GM23338 (cell line): ENCODE measurements around the gene ZNF593OS. TPM values are rescaled to one million over a fixed set of nuclear protein-coding genes. Genes with fewer than 3 reads are reported as not detected.

Experiments used
- ATAC-seq: fragments of 200-7000 bp; cut with Tn5 transposase; 3 replicates; pipeline ENCODE4 v1.9.1; 2020
- DNase-seq: peaks from one replicate; pipeline ENCODE4 v3.0.0-alpha.2; 2015; ENCODE audit warnings: low spot score
- H2AFZ ChIP-seq: fragments of 200-600 bp; sonication (generic); 2 replicates; pipeline ENCODE4 v1.8.0; 2016; ENCODE audit warnings: antibody characterized with exemption, mild to moderate bottlenecking, moderate library complexity
- H3F3A ChIP-seq: fragments of 200-600 bp; sonication (generic); replicated peaks from 2 replicates; pipeline ENCODE4 v1.8.0; 2017; ENCODE audit warnings: antibody characterized with exemption, mixed run types, low read depth
- H3K27ac ChIP-seq: fragments of 200-600 bp; sonication (generic); 2 replicates; pipeline ENCODE4 v1.6.1; 2016; ENCODE audit warnings: low read depth
- H3K27me3 ChIP-seq: fragments of 200-600 bp; sonication (generic); 2 replicates; pipeline ENCODE4 v1.8.0; 2016; ENCODE audit warnings: mild to moderate bottlenecking, mixed run types, moderate library complexity; ENCODE audit not compliant: insufficient read depth
- H3K36me3 ChIP-seq: fragments of 200-600 bp; sonication (generic); 2 replicates; pipeline ENCODE4 v1.8.0; 2016; ENCODE audit warnings: mild to moderate bottlenecking; ENCODE audit not compliant: insufficient read depth
- H3K4me1 ChIP-seq: fragments of 200-600 bp; sonication (generic); 2 replicates; pipeline ENCODE4 v1.8.0; 2016; ENCODE audit warnings: mild to moderate bottlenecking, moderate library complexity; ENCODE audit not compliant: insufficient read depth
- H3K4me2 ChIP-seq: fragments of 200-600 bp; sonication (generic); 2 replicates; pipeline ENCODE4 v1.7.1; 2017; ENCODE audit warnings: mixed run types
- H3K4me3 ChIP-seq: fragments of 200-600 bp; sonication (generic); 2 replicates; pipeline ENCODE4 v1.6.1; 2016; ENCODE audit warnings: mixed run types
- H3K79me2 ChIP-seq: fragments of 200-600 bp; sonication (generic); replicated peaks from 2 replicates; pipeline ENCODE4 v1.8.0; 2017; ENCODE audit warnings: mild to moderate bottlenecking; ENCODE audit not compliant: insufficient read depth
- H3K9me2 ChIP-seq: fragments of 200-600 bp; sonication (generic); 2 replicates; pipeline ENCODE4 v1.8.0; 2017; ENCODE audit not compliant: insufficient read depth
- H4K20me1 ChIP-seq: fragments of 200-600 bp; sonication (generic); replicated peaks from 2 replicates; pipeline ENCODE4 v1.8.0; 2017; ENCODE audit warnings: mild to moderate bottlenecking; ENCODE audit not compliant: insufficient read depth
- H3K27ac Mint-ChIP-seq: 2 replicates; pipeline ENCODE4 v1.8.0; 2020; ENCODE audit warnings: inconsistent platforms, mild to moderate bottlenecking, moderate library complexity, mixed read lengths
- H3K27me3 Mint-ChIP-seq: 3 replicates; pipeline ENCODE4 v1.8.0; 2022; ENCODE audit warnings: low read depth, mild to moderate bottlenecking, moderate library complexity, mixed read lengths, inconsistent platforms; ENCODE audit not compliant: insufficient read depth, poor library complexity
- H3K36me3 Mint-ChIP-seq: 3 replicates; pipeline ENCODE4 v1.8.0; 2021; ENCODE audit warnings: low read depth, mild to moderate bottlenecking, inconsistent platforms, moderate library complexity, mixed read lengths
- H3K4me1 Mint-ChIP-seq: 3 replicates; pipeline ENCODE4 v1.8.0; 2020; ENCODE audit warnings: mild to moderate bottlenecking, inconsistent platforms, mixed read lengths
- H3K4me3 Mint-ChIP-seq: 3 replicates; pipeline ENCODE4 v1.8.0; 2021; ENCODE audit warnings: moderate library complexity, mild to moderate bottlenecking, inconsistent platforms, mixed read lengths
- H3K9me3 Mint-ChIP-seq: 3 replicates; pipeline ENCODE4 v1.8.0; 2020; ENCODE audit warnings: moderate library complexity, mild to moderate bottlenecking, inconsistent platforms, mixed read lengths
- CREB1 ChIP-seq: fragments of 250-450 bp; sonication (Bioruptor Pico); IDR thresholded peaks from 2 replicates; pipeline ENCODE4 v1.5.0; 2020; ENCODE audit warnings: low read depth, mild to moderate bottlenecking, moderate library complexity
- ETS1 ChIP-seq: IDR thresholded peaks from 2 replicates; pipeline ENCODE4 v1.6.1; 2016; ENCODE audit warnings: antibody characterized with exemption
- EZH2phosphoT487 ChIP-seq: fragments of 200-600 bp; sonication (generic); IDR thresholded peaks from one replicate; pipeline ENCODE4 v1.8.1; 2018; ENCODE audit warnings: antibody characterized with exemption; ENCODE audit not compliant: unreplicated experiment
- NANOG ChIP-seq: IDR thresholded peaks from 2 replicates; pipeline ENCODE4 v1.6.1; 2016; ENCODE audit warnings: antibody characterized with exemption, borderline replicate concordance
- STAT1 ChIP-seq: IDR thresholded peaks from one replicate; pipeline ENCODE4 v1.6.1; 2016; ENCODE audit warnings: antibody characterized with exemption; ENCODE audit not compliant: unreplicated experiment
- polyA plus RNA-seq: library from polyadenylated mRNA; unstranded; fragments of >200 nt; fragmentation: Nextera tagmentation; extraction: Ambion mirVana; gene quantifications from 2 replicates; pipeline ENCODE4 v1.2.1, GENCODE V29; 2016
- total RNA-seq: library from RNA; depleted of rRNA; stranded (reverse); fragments of >200 nt; shearing (Covaris generic); gene quantifications from 2 replicates; pipeline ENCODE4 v1.2.3, GENCODE V29; 2014
- TF ChIP-seq, protein P1 (sequence below): fragments of 250-450 bp; sonication (Bioruptor Pico); IDR thresholded peaks from 2 replicates; pipeline ENCODE4 v1.5.0; 2020; ENCODE audit warnings: mild to moderate bottlenecking, moderate library complexity
- TF ChIP-seq, protein P2 (sequence below), 2 experiments: fragments of 200-600 bp in 1 of 2; sonication (generic) in 1 of 2; conservative IDR thresholded peaks; 2 replicates each; pipeline versions ENCODE4 v1.5.1 to v1.6.1; 2016 to 2017; ENCODE audit warnings: antibody characterized with exemption in 2 of 2, low read depth in 2 of 2, mild to moderate bottlenecking in 2 of 2, moderate library complexity in 1 of 2

The ZNF593OS gene
- total and polyA plus RNA-seq, 2 experiments from 2014 or later = 1.1 TPM; not detected in 1

DNA sequence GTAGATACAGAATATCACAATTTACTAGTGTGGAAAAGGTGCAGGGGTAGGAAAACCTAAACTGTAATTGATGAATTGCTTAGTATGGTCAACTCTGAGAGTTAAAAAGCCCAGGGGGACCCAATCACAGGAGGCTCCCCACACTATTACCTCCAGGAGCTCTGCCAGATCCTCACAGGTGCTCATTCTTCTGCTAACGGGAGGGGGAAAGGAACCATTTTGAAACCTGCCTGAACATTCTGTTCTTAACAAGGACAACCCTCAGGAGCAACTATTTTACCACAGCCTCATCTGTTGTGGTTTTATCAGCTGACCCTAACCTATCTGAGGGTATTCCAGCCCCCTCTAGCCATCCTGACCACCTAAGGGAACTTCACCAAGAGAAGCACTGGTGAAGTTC, 40.9 kb downstream of the ZNF593OS start (continued):
- TF ChIP-seq, protein P1, sequence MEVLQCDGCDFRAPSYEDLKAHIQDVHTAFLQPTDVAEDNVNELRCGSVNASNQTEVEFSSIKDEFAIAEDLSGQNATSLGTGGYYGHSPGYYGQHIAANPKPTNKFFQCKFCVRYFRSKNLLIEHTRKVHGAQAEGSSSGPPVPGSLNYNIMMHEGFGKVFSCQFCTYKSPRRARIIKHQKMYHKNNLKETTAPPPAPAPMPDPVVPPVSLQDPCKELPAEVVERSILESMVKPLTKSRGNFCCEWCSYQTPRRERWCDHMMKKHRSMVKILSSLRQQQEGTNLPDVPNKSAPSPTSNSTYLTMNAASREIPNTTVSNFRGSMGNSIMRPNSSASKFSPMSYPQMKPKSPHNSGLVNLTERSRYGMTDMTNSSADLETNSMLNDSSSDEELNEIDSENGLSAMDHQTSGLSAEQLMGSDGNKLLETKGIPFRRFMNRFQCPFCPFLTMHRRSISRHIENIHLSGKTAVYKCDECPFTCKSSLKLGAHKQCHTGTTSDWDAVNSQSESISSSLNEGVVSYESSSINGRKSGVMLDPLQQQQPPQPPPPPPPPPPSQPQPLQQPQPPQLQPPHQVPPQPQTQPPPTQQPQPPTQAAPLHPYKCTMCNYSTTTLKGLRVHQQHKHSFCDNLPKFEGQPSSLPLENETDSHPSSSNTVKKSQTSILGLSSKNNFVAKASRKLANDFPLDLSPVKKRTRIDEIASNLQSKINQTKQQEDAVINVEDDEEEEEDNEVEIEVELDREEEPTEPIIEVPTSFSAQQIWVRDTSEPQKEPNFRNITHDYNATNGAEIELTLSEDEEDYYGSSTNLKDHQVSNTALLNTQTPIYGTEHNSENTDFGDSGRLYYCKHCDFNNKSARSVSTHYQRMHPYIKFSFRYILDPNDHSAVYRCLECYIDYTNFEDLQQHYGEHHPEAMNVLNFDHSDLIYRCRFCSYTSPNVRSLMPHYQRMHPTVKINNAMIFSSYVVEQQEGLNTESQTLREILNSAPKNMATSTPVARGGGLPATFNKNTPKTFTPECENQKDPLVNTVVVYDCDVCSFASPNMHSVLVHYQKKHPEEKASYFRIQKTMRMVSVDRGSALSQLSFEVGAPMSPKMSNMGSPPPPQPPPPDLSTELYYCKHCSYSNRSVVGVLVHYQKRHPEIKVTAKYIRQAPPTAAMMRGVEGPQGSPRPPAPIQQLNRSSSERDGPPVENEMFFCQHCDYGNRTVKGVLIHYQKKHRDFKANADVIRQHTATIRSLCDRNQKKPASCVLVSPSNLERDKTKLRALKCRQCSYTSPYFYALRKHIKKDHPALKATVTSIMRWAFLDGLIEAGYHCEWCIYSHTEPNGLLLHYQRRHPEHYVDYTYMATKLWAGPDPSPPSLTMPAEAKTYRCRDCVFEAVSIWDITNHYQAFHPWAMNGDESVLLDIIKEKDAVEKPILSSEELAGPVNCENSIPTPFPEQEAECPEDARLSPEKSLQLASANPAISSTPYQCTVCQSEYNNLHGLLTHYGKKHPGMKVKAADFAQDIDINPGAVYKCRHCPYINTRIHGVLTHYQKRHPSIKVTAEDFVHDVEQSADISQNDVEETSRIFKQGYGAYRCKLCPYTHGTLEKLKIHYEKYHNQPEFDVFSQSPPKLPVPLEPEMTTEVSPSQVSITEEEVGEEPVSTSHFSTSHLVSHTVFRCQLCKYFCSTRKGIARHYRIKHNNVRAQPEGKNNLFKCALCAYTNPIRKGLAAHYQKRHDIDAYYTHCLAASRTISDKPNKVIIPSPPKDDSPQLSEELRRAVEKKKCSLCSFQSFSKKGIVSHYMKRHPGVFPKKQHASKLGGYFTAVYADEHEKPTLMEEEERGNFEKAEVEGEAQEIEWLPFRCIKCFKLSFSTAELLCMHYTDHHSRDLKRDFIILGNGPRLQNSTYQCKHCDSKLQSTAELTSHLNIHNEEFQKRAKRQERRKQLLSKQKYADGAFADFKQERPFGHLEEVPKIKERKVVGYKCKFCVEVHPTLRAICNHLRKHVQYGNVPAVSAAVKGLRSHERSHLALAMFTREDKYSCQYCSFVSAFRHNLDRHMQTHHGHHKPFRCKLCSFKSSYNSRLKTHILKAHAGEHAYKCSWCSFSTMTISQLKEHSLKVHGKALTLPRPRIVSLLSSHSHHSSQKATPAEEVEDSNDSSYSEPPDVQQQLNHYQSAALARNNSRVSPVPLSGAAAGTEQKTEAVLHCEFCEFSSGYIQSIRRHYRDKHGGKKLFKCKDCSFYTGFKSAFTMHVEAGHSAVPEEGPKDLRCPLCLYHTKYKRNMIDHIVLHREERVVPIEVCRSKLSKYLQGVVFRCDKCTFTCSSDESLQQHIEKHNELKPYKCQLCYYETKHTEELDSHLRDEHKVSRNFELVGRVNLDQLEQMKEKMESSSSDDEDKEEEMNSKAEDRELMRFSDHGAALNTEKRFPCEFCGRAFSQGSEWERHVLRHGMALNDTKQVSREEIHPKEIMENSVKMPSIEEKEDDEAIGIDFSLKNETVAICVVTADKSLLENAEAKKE (CRISPR knock-in tag) = no peak
- TF ChIP-seq EZH2phosphoT487 = no peak

- Mint-ChIP-seq H3K4me3 (no peak overlapping the region), H3K4me1 (peaks cover 10% of the 10 kb centered on the region; the same call in 2 of the 3 replicates), H3K27me3 (no peaks in the 10 kb centered on the region), H3K9me3 (no peaks in the 10 kb centered on the region; the same call in 2 of the 3 replicates), H3K36me3 (no peaks in the 10 kb centered on the region), H3K27ac (no peak overlapping the region)
- no peak for DNase-seq
- no peak for ATAC-seq
- Histone ChIP-seq H2AFZ (no peak overlapping the region), H3K9me2 (no peaks in the 10 kb centered on the region), H3F3A (no peaks in the 10 kb centered on the region), H3K27ac (no peak overlapping the region), H3K4me3 (no peak overlapping the region), H3K36me3 (no peaks in the 10 kb centered on the region), H3K4me1 (no peaks in the 10 kb centered on the region), H3K79me2 (no peaks in the 10 kb centered on the region), H3K4me2 (no peak overlapping the region), H4K20me1 (no peaks in the 10 kb centered on the region), H3K27me3 (no peaks in the 10 kb centered on the region)
- TF ChIP-seq CREB1 (CRISPR knock-in tag) (no peak), ETS1 (no peak), STAT1 (no peak), NANOG (no peak)
- TF ChIP-seq, protein P2, sequence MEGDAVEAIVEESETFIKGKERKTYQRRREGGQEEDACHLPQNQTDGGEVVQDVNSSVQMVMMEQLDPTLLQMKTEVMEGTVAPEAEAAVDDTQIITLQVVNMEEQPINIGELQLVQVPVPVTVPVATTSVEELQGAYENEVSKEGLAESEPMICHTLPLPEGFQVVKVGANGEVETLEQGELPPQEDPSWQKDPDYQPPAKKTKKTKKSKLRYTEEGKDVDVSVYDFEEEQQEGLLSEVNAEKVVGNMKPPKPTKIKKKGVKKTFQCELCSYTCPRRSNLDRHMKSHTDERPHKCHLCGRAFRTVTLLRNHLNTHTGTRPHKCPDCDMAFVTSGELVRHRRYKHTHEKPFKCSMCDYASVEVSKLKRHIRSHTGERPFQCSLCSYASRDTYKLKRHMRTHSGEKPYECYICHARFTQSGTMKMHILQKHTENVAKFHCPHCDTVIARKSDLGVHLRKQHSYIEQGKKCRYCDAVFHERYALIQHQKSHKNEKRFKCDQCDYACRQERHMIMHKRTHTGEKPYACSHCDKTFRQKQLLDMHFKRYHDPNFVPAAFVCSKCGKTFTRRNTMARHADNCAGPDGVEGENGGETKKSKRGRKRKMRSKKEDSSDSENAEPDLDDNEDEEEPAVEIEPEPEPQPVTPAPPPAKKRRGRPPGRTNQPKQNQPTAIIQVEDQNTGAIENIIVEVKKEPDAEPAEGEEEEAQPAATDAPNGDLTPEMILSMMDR (conservative IDR thresholded peaks at IDR 0.05; ENCODE audit: low read depth in 2 of 2) = no peak
- TF ChIP-seq, protein P1 (CRISPR knock-in tag) = no peak
These were observed 41.9 kb downstream of the ZNF593OS start for GRCh38 chr1:26129778-26130177.
